Psoas muscle (tissue), 7 donors: ENCODE data around the gene THBS3. TPM values are rescaled to one million over a fixed set of nuclear protein-coding genes. Genes with fewer than 3 reads are reported as not detected.

ENCODE experiments used
- polyA plus RNA-seq, 3 donors: library from polyadenylated mRNA; stranded (reverse); fragments of 200-250 nt; gene quantifications; one replicate each; pipeline ENCODE4 v1.2.3, GENCODE V29; 2013
- total RNA-seq, 4 donors: library from RNA; stranded (reverse); fragmentation: NEBNext Ultra II Directional in 2 of 4; extraction: Animal tissue kit (Norgen Biotek cat#: 25700) in 2 of 4; gene quantifications; one replicate each; pipeline versions ENCODE4 v1.2.1 to v1.2.4, GENCODE V29; 2021 to 2023
- donor health status: healthy with polysubstance abuse.
- donor health status: DM: no; HTN: no; CAD: no; lungs with moderate emphysema.
- donor health status: Bipolar disorder and iron deficiency.
- donor health status: healthy.
- donor health status: DM: no; HTN: no; CAD: no.
- donor health status: DM: no; HTN: no; CAD: no.
- donor health status: DM: yes; HTN: yes; CAD: no.

The THBS3 gene
- total and polyA plus RNA-seq, 7 donors: 2.8 to 8.1 (median 3.5) TPM

Other genes with a start within 250 kb of the THBS3 start
- gene PYGO2, start 246.1 kb downstream of the THBS3 start, total RNA-seq: 10 to 100 TPM; 14.5 to 23.0 (median 17.4) TPM
- 10 to 100 TPM; 13.1 to 24.0 (median 14.5) TPM for gene PYGO2, start 246.1 kb downstream of the THBS3 start, polyA plus RNA-seq
- 10 to 100 TPM; 52.3 to 87.2 (median 82.8) TPM for gene SHC1, start 237.2 kb downstream of the THBS3 start, total RNA-seq
- gene SHC1, start 237.2 kb downstream of the THBS3 start, polyA plus RNA-seq: 10 to 100 TPM; 33.2 to 67.3 (median 43.8) TPM
- gene CKS1B, start 233.2 kb downstream of the THBS3 start, total RNA-seq: 10 to 100 TPM in 1 of 4 donors, 1 to 10 TPM in 3; 5.5 to 13.8 (median 6.9) TPM
- gene CKS1B, start 233.2 kb downstream of the THBS3 start, polyA plus RNA-seq: 10 to 100 TPM; 12.1 to 48.1 (median 30.1) TPM
- 10 to 100 TPM; 24.5 to 39.4 (median 30.4) TPM for gene FLAD1, start 224.6 kb downstream of the THBS3 start, total RNA-seq
- gene FLAD1, start 224.6 kb downstream of the THBS3 start, polyA plus RNA-seq: 10 to 100 TPM; 32.4 to 52.7 (median 51.6) TPM
- not detected for gene LENEP, start 214.3 kb downstream of the THBS3 start, total RNA-seq
- gene LENEP, start 214.3 kb downstream of the THBS3 start, polyA plus RNA-seq: not detected
- 10 to 100 TPM; 34.6 to 97.9 (median 70.9) TPM for gene ZBTB7B, start 205.1 kb downstream of the THBS3 start, total RNA-seq
- gene ZBTB7B, start 205.1 kb downstream of the THBS3 start, polyA plus RNA-seq: 10 to 100 TPM; 20.2 to 55.5 (median 48.7) TPM
- gene DCST2, start 174.1 kb downstream of the THBS3 start, total RNA-seq: under 1 TPM in 2 of 4 donors, not detected in 2; 0.19 to 0.56 TPM
- gene DCST2, start 174.1 kb downstream of the THBS3 start, polyA plus RNA-seq: under 1 TPM; 0.04 to 0.38 (median 0.07) TPM
- under 1 TPM in 2 of 4 donors, not detected in 2; 0.12 to 0.34 TPM for gene DCST1, start 174.1 kb downstream of the THBS3 start, total RNA-seq
- not detected for gene DCST1, start 174.1 kb downstream of the THBS3 start, polyA plus RNA-seq
- 10 to 100 TPM; 38.4 to 50.9 (median 49.3) TPM for gene ADAM15, start 156.6 kb downstream of the THBS3 start, total RNA-seq
- gene ADAM15, start 156.6 kb downstream of the THBS3 start, polyA plus RNA-seq: 10 to 100 TPM; 33.2 to 45.4 (median 41.0) TPM
- gene EFNA4, start 144.2 kb downstream of the THBS3 start, total RNA-seq: 1 to 10 TPM in 1 of 4 donors, under 1 TPM in 3; 0.69 to 1.1 (median 0.77) TPM
- 1 to 10 TPM in 2 of 3 donors, under 1 TPM in 1; 0.39 to 1.3 (median 1.2) TPM for gene EFNA4, start 144.2 kb downstream of the THBS3 start, polyA plus RNA-seq
- under 1 TPM in 3 of 4 donors, not detected in 1; 0.32 to 0.69 (median 0.57) TPM for gene EFNA3, start 129.1 kb downstream of the THBS3 start, total RNA-seq
- gene EFNA3, start 129.1 kb downstream of the THBS3 start, polyA plus RNA-seq: under 1 TPM; 0.17 to 1.00 (median 0.39) TPM
- 10 to 100 TPM; 11.4 to 42.6 (median 33.0) TPM for gene EFNA1, start 80.0 kb downstream of the THBS3 start, total RNA-seq
- gene EFNA1, start 80.0 kb downstream of the THBS3 start, polyA plus RNA-seq: 10 to 100 TPM in 2 of 3 donors, 1 to 10 TPM in 1; 5.5 to 15.0 (median 12.4) TPM
- 1 to 10 TPM; 6.7 to 8.4 (median 7.8) TPM for gene SLC50A1, start 72.0 kb downstream of the THBS3 start, total RNA-seq
- 10 to 100 TPM in 2 of 3 donors, 1 to 10 TPM in 1; 7.5 to 16.2 (median 10.8) TPM for gene SLC50A1, start 72.0 kb downstream of the THBS3 start, polyA plus RNA-seq
- gene DPM3, start 67.4 kb downstream of the THBS3 start, total RNA-seq: 10 to 100 TPM; 47.0 to 54.5 (median 50.0) TPM
- 100 to 1,000 TPM; 110 to 123 (median 122) TPM for gene DPM3, start 67.4 kb downstream of the THBS3 start, polyA plus RNA-seq
- 100 to 1,000 TPM; 115 to 152 (median 118) TPM for gene KRTCAP2, start 34.6 kb downstream of the THBS3 start, total RNA-seq
- 100 to 1,000 TPM; 137 to 171 (median 149) TPM for gene KRTCAP2, start 34.6 kb downstream of the THBS3 start, polyA plus RNA-seq
- under 1 TPM in 2 of 4 donors, not detected in 2; 0.15 to 0.16 TPM for gene TRIM46, start 34.0 kb downstream of the THBS3 start, total RNA-seq
- under 1 TPM in 2 of 3 donors, not detected in 1; 0.03 TPM for gene TRIM46, start 34.0 kb downstream of the THBS3 start, polyA plus RNA-seq
- gene MTX1, start 798 bp upstream of the THBS3 start, total RNA-seq: 10 to 100 TPM in 3 of 4 donors, 1 to 10 TPM in 1; 8.1 to 17.7 (median 14.0) TPM
- 10 to 100 TPM; 25.8 to 47.1 (median 27.4) TPM for gene MTX1, start 798 bp upstream of the THBS3 start, polyA plus RNA-seq
- 10 to 100 TPM; 20.6 to 28.8 (median 23.8) TPM for gene ENTREP3, start 47.6 kb upstream of the THBS3 start, total RNA-seq
- 10 to 100 TPM; 17.6 to 61.3 (median 21.2) TPM for gene ENTREP3, start 47.6 kb upstream of the THBS3 start, polyA plus RNA-seq
- 10 to 100 TPM; 49.5 to 70.7 (median 57.2) TPM for gene SCAMP3, start 54.5 kb upstream of the THBS3 start, total RNA-seq
- gene SCAMP3, start 54.5 kb upstream of the THBS3 start, polyA plus RNA-seq: 100 to 1,000 TPM in 2 of 3 donors, 10 to 100 TPM in 1; 75.0 to 159 (median 108) TPM
- 10 to 100 TPM; 11.7 to 28.5 (median 22.7) TPM for gene CLK2, start 65.6 kb upstream of the THBS3 start, total RNA-seq
- 10 to 100 TPM; 15.2 to 20.9 (median 15.3) TPM for gene CLK2, start 65.6 kb upstream of the THBS3 start, polyA plus RNA-seq
- gene HCN3, start 69.6 kb upstream of the THBS3 start, total RNA-seq: under 1 TPM in 3 of 4 donors, not detected in 1; 0.27 to 0.82 (median 0.32) TPM
- gene HCN3, start 69.6 kb upstream of the THBS3 start, polyA plus RNA-seq: under 1 TPM; 0.38 to 0.97 (median 0.52) TPM
- gene PKLR, start 93.5 kb upstream of the THBS3 start, total RNA-seq: not detected
- under 1 TPM in 1 of 3 donors, not detected in 2; 0.01 TPM for gene PKLR, start 93.5 kb upstream of the THBS3 start, polyA plus RNA-seq
- 10 to 100 TPM; 46.2 to 60.8 (median 48.8) TPM for gene FDPS, start 101.0 kb upstream of the THBS3 start, total RNA-seq
- 10 to 100 TPM; 53.7 to 85.2 (median 54.9) TPM for gene FDPS, start 101.0 kb upstream of the THBS3 start, polyA plus RNA-seq
- gene RUSC1, start 113.0 kb upstream of the THBS3 start, total RNA-seq: 10 to 100 TPM in 1 of 4 donors, 1 to 10 TPM in 3; 6.5 to 14.2 (median 8.7) TPM
- 10 to 100 TPM; 10.3 to 21.6 (median 16.4) TPM for gene RUSC1, start 113.0 kb upstream of the THBS3 start, polyA plus RNA-seq